Fibroblast of skin of left quadriceps (primary cell): ENCODE results near the gene CNIH2.
"Not testable (repeated sequence)": the region's sequence is repeated elsewhere in the genome, so short reads cannot be mapped to it uniquely, and the experiment has no call there.

Source experiments
- DNase-seq, 2 experiments: peaks; one replicate each; pipeline ENCODE4 v3.0.0-alpha.2; 2013; ENCODE audit warnings: low read depth in 2 of 2

Gene CNIH2

DNA sequence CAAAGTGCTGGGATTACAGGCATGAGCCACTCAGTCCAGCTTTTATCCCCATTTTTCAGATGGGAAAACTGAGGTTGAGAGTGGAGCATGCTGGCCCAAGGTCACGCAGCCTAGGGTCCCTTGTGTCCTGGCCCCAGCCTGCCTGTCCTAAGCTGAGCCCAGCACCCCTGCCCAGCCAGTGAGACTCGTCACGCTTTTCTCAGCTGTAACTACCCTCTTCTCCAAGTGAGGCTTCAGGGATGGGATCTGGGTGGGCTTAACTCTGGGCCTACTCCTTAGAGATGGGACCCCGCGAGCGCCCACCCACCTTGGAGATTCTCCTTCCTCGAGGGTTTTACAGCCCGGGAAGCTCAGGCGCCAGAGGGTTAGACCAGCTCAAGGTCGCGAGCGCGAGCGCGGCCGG is 13.3 kb downstream of the CNIH2 start:
- DNase-seq: no peak

DNA sequence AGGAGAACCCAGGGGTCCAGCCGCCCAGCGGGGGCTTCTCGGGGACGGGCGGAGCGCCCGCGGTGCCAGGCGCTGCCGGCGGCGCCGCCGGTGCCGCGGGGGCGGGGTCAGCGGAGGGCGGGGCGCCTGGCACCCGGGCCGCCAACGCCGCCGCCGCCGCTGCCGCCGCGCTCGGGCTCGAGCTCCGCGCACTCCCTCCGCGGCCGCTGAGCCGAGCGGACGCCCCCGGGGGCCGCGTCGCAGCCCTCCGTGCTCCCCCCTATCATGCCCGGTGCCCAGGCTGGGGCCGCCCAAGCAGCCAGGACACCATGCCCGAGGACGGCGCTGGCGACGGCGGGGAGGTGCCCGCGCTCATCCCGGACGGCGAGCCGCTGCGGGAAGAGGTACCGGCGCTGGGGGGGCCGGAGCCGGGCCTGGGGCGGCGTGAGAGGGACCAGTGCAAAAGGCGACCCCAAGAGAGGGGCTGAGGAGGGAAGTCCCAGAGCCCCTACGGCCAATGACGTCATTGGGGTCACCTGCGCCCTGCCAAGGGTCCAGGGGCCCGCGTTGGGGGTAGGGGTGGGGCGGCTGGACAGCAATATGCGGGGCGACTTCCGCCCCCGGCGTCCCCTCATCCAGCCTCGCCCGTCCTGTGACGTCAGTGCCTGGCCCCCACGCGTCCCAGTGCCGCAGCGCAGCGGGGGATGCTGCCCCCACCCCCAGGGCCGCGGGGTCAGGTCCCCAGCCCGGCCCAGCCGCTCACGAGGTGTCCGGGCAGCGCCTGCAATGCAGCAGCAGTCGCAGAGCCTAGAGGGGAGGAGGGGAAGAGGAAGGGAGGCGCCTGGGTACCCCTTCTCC is 13.9 kb downstream of the CNIH2 start, which contains the start of gene TMEM151A:
TSS of gene TMEM151A (plus strand) at position 189 of the 837 bp plus-strand sequence. CDS start at position 309, 120 bp downstream.
- DNase-seq: no peak

DNA sequence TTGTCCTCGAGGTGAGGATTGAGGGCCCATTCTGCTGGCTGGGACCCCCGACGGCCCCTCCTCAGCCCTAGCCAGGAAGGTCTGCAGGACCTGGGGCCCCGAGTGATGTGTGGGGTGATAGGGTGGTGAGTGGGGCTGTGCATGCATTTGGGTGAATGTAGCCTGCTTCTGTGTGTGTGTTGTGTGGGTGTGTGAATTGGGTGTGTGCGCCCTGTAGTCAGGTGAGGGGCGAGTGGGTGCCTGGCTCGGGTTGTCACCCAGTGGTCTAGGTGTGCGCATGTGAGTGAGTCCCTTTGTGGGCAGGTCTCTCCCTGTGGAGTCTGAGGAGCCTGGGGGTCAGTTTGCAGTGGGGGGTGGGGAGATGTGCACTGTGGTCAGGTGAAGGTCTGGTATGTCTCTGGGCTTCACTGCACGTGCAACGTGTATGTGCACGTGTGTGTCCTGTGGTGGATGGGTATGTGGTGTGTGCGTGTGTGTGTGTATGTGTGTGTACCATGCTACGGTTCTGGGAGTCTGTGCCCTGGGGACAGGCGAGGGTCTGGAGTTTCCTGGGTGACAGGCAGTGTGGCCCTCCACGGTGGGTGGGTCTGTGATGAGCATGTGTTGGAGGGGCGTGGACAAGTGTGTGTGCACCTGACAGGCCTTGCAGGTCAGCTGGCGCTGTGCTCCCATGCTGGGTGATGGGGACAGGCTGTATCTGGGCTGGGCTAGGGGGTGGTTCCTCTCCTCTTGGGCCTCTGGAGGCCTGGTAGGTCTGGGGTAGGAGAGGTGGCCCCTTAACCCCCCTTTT is 14.8 kb downstream of the CNIH2 start:
- no peak for DNase-seq

DNA sequence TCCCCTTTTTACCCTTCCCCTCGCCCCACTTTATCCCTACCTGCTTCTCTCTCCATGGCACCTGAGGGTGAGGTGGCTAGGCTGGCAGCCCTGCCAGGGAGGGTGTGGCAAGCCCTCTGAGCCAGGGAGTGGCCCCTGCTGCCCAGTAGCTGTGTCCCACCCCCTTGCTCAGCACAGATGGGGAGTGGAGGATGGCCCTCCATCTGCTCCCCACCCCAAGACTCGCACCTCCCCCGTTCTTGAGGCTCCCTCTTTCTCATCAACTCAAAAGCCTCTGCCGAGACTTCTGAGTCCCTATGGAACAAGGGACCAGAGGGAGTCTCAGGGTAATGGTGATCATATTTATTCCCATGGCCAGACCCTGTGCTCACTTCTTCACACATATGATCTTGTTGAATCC is 15.4 kb downstream of the CNIH2 start:
- no peak for DNase-seq

DNA sequence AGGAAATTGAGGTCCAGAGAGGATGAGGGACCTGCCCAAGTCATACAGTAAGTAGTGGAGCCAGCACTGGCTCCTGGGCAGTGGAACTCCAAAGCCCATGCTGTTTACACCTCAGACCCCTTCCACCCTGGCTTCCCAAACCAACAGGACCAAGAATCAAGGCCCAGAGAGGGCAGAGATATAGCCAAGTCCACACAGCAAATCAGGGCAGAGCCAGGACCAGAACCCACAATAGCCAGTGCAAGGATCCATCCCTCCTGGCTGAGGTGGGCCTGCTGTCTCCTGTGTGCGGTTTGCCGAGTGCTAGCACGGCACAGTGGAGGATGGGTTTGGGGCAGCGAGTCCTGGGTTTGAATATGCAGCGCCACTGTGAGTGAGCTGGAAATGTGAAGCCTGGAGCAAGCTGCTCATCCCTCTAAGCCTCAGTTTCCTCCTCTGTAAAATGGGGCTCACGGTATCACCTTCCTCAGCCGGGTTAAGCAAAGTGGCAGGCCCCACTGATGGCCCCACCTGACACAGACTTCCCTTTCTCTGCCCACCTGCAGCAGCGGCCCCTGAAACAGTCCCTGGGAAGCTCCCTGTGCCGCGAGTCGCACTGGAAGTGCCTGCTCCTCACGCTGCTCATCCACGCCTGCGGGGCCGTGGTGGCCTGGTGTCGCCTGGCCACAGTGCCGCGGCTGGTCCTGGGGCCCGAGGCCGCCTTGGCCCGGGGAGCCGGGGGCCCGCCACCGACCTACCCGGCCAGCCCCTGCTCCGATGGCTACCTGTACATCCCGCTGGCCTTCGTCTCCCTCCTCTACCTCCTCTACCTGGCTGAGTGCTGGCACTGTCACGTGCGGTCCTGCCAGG is 16.0 kb downstream of the CNIH2 start:
- no peak for DNase-seq

DNA sequence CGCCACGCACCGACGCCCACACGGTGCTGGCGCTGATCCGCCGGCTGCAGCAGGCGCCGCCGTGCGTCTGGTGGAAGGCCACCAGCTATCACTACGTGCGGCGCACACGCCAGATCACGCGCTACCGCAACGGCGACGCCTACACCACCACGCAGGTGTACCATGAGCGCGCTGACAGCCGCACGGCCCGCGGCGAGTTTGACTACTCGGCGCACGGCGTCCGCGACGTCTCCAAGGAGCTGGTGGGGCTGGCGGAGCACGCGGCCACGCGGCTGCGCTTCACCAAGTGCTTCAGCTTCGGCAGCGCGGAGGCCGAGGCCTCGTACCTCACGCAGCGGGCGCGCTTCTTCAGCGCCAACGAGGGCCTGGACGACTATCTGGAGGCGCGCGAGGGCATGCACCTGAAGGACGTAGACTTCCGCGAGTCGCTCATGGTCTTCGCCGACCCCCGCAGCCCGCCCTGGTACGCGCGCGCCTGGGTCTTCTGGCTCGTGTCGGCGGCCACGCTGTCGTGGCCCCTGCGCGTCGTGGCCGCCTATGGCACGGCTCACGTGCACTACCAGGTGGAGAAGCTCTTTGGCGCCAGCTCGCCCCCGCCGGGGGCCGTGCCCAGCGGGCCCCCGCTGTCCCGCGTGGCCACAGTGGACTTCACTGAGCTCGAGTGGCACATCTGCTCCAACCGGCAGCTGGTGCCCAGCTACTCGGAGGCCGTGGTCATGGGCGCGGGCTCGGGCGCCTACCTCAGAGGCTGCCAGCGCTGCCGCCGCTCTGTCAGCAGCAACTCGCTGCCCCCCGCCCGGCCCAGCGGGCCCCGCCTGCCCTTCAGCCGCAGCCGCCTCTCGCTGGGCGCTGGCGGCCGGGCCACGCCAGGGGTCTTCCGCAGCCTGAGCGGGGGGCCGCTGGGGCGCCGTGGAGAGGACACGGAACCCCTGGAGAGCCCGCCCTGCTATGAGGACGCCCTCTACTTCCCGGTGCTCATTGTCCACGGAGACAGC is 16.9 kb downstream of the CNIH2 start:
- no peak for DNase-seq

DNA sequence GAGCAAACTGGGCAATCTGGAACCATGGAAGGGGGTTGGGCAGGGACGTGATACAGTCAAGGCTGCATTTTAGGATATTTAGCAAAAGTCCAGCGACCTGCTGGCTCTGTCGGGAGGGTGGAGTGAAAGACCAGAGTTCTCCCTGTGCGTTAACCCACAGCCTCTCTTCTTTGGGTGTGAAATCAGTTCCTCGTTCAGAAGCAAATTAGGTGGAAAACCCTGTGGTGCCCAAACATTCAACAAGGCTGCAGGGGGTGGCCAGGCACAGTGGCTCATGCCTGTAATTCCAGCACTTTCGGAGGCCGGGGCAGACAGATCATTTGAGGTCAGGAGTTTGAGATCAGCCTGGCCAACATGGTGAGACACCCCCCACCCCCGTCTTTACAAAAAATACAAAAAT is 19.6 kb downstream of the CNIH2 start:
- no peak for DNase-seq

DNA sequence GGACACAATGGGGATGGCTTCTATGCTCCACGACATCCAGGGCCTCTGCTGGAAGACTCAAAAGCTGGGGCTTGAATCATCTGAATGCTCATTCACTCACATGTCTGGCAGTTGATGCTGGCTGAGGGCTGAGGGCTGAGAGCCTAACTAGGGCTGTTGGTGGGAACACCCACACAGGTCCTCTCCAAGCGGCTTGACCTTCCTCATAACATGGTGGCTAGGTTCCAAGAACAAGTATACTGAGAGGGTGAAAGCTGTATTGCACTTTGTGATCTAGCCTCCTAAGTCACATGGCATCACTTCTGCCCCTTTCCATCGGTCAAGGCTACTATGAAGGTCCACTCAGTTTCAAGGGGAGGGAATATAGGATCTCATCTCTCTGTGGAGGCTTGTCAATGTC is 21.2 kb downstream of the CNIH2 start:
- no peak for DNase-seq

DNA sequence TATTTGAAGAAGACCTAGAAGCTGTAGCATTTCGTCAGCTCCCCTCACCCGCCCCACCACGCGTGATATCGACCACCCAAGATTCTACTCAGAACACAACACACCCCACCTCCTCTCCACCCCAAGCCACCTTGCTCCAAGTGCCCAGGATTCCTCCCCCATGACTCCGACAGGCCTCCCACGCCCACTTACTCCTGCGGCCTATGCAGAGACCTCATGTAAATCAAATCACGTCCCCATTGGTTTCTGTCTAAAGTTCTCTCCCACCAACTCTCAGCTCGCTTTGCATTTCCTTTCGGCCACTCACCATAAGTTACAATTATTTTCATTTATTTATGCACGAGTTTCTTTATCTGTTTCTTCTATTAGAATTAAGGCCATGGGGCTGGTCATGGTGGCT is 24.7 kb downstream of the CNIH2 start:
- no peak for DNase-seq

DNA sequence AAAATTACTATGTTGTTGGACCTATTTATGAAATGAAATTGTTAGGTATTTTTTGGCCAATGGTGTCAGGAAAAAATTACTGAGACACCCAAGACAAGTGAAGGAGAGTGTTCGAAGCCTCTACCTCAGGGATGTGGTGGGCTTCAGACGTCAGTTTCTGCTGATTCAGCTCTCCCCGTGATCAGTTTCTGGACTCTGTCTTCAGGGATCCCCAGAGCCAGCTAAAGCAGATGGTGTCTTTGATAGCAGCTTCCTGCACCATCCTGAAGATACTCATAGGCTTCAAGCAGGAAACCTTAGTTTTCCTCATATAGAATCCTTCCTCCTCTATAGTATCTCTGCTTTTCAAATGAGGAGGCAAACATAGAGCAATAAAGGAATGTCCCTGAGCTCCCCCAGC is 31.5 kb downstream of the CNIH2 start:
- DNase-seq: no peak

DNA sequence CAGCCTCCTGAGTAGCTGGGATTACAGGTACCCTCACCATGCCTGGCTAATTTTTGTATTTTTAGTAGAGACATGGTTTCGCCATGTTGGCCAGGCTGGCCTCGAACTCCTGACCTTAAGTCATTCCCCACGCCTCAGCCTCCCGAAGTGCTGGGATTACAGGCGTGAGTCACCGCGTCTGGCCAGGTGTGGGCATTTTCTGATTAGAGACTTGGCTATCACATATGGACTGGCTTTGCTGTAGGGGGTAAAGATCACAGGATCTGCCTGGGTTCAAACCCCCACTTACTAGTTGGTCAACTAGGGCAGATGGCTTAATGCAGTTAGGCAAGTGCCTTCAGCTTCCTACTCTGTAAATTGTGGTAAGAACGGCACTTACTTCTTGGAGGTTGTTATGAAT is 32.3 kb downstream of the CNIH2 start:
- no peak for DNase-seq

DNA sequence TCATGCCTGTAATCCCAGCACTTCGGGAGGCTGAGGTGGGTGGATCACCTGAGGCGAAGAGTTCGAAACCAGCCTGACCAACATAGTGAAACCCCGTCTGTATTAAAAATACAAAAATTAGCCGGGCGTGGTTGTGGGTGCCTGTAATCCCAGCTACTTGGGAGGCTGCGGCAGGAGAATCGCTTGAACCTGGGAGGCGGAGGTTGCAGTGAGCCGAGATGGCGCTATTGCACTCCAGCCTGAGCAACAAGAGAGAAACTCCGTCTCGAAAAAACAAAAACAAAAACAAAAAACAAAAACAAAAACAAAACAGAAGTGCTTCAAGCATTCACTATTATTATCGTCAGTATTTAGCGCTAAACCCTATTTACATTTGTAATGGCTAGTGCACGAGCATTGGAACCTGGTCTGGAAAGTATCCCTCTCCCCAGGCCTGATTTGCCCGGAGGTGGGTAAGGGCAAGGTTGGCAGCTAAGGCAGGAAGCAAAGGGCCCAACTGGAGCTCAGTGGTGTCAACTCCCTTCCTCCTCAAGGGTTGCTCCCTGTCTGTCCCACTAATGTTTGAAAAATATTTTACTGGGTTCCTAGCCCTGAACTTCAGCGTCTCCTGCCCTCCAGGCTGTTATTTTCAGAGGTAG is 32.9 kb downstream of the CNIH2 start:
- not testable (repeated sequence) for DNase-seq

DNA sequence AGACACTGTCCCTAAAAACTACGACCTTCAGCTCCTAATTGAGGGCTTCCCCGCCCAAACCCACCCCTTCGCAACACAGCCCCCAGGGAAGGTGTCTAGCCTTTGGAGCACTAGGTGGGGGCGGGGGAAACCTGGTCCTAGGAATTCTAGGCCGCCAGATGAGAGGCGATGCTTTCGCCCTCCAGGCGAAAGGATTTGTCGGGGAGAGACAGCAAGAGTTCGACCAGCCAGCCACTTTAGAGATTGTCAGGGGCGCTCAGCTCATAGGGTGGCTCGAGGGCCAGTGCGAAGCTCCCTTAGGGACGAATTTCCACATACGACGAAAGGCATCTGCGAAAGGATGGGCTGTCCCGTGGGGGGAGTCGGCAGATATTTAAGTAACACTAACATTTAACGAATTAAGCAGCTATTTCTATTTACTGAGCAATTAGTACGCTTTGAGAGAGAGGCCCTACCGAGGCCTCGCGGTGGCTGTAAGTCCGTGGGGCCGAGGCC is 33.5 kb downstream of the CNIH2 start:
- DNase-seq: no peak

DNA sequence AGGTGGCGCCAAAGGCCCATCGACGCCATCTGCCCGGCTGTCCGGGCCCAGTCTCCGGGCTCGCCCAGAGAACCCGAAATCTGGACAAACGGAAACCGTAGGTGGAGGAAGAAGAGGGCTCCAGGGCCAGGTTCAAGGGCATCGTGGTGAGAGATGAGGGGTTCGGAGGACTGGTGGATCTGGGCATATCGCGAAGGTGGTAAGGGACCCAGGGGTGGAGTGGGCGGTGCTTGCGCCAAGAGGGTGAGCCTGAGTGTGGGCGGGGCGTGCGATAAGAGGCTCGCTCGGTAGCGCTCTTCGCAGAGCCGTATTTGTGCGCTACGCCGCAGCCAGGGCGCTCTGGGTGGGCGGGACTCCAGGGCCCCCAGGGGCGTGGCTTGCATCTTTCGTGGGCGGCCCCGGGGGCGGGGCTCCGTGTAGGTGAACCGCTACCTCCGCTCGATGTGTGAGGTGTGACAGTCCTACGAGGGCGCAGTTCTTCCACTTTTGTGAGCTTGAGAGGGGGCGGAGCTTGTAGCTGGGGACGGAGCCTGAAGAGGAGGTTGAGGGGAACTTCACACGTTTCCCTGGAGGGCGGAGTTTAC is 34.1 kb downstream of the CNIH2 start:
- peak; percentile 78 to 83 for DNase-seq

DNA sequence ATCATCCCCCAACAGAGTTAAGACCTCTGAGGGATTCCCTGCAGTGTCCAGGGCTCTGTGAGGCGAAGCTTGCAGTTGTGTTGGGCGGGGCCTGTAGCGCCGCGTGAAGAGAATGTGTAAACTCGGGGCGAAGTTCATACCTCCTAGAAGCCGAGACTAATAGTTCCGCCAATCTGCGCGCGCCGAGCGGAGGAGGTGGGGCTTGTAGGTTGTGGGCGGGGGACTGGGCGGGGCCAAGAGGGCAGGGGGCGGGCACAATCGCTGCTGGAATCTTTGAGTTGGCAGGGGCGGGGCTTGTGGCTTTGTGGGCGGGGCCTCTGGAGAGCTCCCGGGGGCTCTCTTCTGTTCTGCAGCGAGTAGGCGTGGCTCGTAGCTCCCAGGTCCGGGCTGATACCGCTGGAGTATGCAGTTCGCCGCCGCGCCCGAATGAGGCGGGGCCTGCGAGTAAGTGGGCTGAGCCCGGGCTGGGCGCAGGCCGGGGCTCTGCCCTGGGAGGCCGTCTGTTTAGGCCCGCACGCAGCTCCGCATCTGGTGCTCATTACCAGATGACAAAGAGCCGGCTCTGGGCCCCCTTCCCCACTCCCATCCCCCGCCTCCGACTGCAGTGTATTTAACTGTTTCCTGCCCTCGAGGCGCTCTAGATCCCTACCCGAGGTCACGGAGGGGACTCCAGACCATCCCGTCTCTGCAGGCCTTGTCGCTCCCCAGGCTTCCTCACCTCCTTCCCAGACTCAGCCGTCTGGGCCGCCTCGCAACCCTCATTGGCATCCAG is 34.8 kb downstream of the CNIH2 start:
- peak; percentile 99 for DNase-seq

DNA sequence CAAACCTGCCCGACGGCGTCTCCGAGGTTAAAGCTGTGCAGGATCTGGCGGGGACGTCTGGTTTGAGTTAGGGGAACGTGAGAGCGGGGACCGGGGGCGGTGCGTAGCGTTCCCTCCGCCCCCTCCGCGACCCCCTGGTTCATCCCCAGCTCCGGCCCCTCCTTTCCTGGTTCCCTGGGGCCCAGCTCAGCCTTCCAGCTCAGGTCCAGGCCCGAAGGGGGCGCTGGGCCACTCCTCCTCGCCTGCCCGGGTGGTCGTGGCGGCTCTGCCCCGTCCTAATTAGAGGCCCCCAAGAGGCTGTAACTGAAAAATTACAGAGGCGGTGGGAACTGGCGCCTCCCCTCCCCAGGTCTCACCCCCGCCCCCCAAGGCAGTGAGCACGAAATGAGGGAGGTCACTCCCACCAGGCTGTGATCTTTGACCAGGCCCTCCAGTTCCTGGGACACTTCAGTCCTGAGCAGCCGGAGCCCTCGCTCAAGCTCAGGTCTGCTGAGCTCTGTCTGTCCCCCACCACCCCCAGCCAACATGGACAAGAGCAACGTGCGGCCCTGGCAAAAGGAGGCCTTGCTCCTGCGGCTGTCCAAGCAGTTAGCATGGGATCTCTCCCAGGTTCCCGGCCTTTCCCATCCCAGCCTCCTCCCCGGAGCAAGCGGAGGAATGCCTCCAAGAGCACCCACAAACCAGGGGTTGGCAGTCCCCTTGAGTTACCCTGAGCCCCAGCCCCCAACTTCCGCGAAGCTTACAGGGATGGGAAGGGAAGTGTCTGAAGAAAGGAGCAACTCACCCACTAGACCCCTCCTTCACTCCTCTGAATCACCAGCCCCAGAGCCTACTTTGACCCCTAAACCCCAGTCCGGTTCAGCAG is 35.6 kb downstream of the CNIH2 start:
- DNase-seq: no peak

DNA sequence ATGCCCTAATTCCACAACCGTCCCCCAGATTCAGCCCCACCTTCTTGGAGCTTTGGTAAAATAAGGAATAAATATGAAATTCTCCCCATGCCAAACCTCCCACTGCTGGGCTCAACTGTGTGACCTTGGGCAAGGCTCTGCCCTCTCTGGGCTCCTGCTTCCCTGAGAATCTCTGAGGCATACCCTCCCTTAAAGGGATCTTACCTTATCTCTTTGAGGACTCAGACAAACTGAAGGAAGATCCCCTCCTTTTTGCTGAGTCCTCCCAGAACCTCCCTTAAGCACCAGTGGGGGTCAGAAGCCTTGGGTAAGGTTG is 36.2 kb downstream of the CNIH2 start:
- no peak for DNase-seq
